Panc1 (cell line): Measurements from ENCODE around the gene CACFD1. TPM values are rescaled to one million over a fixed set of nuclear protein-coding genes. Genes with fewer than 3 reads are reported as not detected.

Source experiments
- ATAC-seq: fragments of 200-7000 bp; cut with Tn5 transposase; 2 replicates; pipeline ENCODE4 v1.9.1; 2020; ENCODE audit warnings: mild to moderate bottlenecking, moderate library complexity
- BruUV-seq: library from RNA; stranded (reverse); fragments of 400-500 nt; replicated peaks from 2 replicates; lab custom pipeline; 2021; lab: Mats Ljungman, UMichigan
- CTCF ChIA-PET: fragments of 300-600 bp; sonication (Branson Sonifier 250); formaldehyde crosslinking; loops from one replicate; lab custom pipeline; 2022; ENCODE audit warnings: antibody characterized with exemption; lab: Charles Lee
- POLR2A ChIA-PET: fragments of 300-600 bp; sonication (Branson Sonifier 250); formaldehyde crosslinking; loops from one replicate; lab custom pipeline; 2022; ENCODE audit warnings: antibody characterized with exemption; lab: Charles Lee
- DNase-seq: peaks from one replicate; pipeline ENCODE4 v3.0.0-alpha.2; 2010; ENCODE audit warnings: low read depth, low spot score
- H3K27ac ChIP-seq: 2 replicates; pipeline ENCODE4 v1.5.1; 2011; ENCODE audit warnings: mild to moderate bottlenecking, low read length, inconsistent platforms
- H3K27me3 ChIP-seq: fragments of 200-500 bp; sonication (Bioruptor generic); 2 replicates; pipeline ENCODE4 v1.6.0; 2014; ENCODE audit warnings: low read length, inconsistent platforms; ENCODE audit not compliant: control insufficient read depth, insufficient read depth
- H3K36me3 ChIP-seq: fragments of 200-500 bp; sonication (Bioruptor generic); 2 replicates; pipeline ENCODE4 v1.5.1; 2014; ENCODE audit warnings: inconsistent platforms, mild to moderate bottlenecking, low read length, moderate library complexity; ENCODE audit not compliant: control insufficient read depth, insufficient read depth
- H3K4me1 ChIP-seq: 2 replicates; pipeline ENCODE4 v1.5.1; 2011; ENCODE audit warnings: inconsistent platforms, mild to moderate bottlenecking, low read length, moderate library complexity; ENCODE audit not compliant: control insufficient read depth, insufficient read depth
- H3K4me3 ChIP-seq, 2 experiments: 2 replicates each; pipeline ENCODE4 v1.5.1; 2011 to 2012; ENCODE audit warnings: low read depth in 2 of 2, low read length in 2 of 2, mild to moderate bottlenecking in 2 of 2, inconsistent platforms in 1 of 2, moderate library complexity in 1 of 2
- H3K9me3 ChIP-seq: fragments of 200-500 bp; sonication (Bioruptor generic); 2 replicates; pipeline ENCODE4 v1.5.1; 2014; ENCODE audit warnings: low read depth, mild to moderate bottlenecking, inconsistent platforms, low read length, moderate library complexity; ENCODE audit not compliant: control insufficient read depth, insufficient read depth
- CTCF ChIP-seq: fragments of 450-650 bp; IDR thresholded peaks from 2 replicates; pipeline ENCODE4 v1.5.1; 2017; ENCODE audit warnings: mild to moderate bottlenecking
- POLR2AphosphoS5 ChIP-seq: IDR thresholded peaks from 2 replicates; pipeline ENCODE4 v1.6.1; 2012; ENCODE audit warnings: mild to moderate bottlenecking, low read depth, low read length, moderate library complexity
- REST ChIP-seq, 2 experiments: IDR thresholded peaks; 2 replicates each; pipeline ENCODE4 v1.6.1; 2011 to 2012; ENCODE audit warnings: low read depth in 2 of 2, control low read depth in 1 of 2, low read length in 1 of 2, mild to moderate bottlenecking in 1 of 2, moderate library complexity in 1 of 2; ENCODE audit not compliant: insufficient read depth in 1 of 2
- SIN3A ChIP-seq: IDR thresholded peaks from 2 replicates; pipeline ENCODE4 v1.6.1; 2012; ENCODE audit warnings: low read depth, mild to moderate bottlenecking, low read length, moderate library complexity, borderline replicate concordance; ENCODE audit not compliant: insufficient read depth
- TCF7L2 ChIP-seq: IDR thresholded peaks from 2 replicates; pipeline ENCODE4 v1.6.1; 2011; ENCODE audit warnings: mild to moderate bottlenecking, low read depth, low read length, inconsistent platforms
- in situ Hi-C: cut with HindIII; loops from 2 replicates; pipeline ENCODE4 v1.10.0; 2016; ENCODE audit warnings: low sequenced_read_pairs, low pct_unique_long_range_greater_than_20kb
- intact Hi-C: fragments of 100-400 bp; cut with micrococcal nuclease; formaldehyde crosslinking; loops from one replicate; pipeline ENCODE4 v1.10.0; 2022; ENCODE audit not compliant: unreplicated experiment
- total RNA-seq: library from RNA; stranded (reverse); gene quantifications from one replicate; pipeline ENCODE4 v1.2.1, GENCODE V29; 2021; ENCODE audit not compliant: unreplicated experiment

CACFD1 gene
- total RNA-seq, 1 experiment from 2014 or later: 13.9 TPM

GRCh38 chr9:133514460-133515239 lies 54.9 kb downstream of the CACFD1 start:
- CTCF ChIA-PET: no interaction called here
- TF ChIP-seq REST (IDR thresholded peaks at IDR 0.05; ENCODE audit: insufficient read depth in 1 of 2, low read depth in 2 of 2, low read length in 1 of 2) (no peak), CTCF (no peak), POLR2AphosphoS5 (no peak), SIN3A (no peak), TCF7L2 (no peak)
- Histone ChIP-seq H3K4me1 (peaks cover 8% of the 10 kb centered on the region), H3K9me3 (no peaks in the 10 kb centered on the region), H3K36me3 (no peaks in the 10 kb centered on the region), H3K27me3 (no peaks in the 10 kb centered on the region), H3K27ac (no peak overlapping the region), H3K4me3 (no peak overlapping the region)
- DNase-seq (no peak), ATAC-seq (no peak)
- POLR2A ChIA-PET: no interaction called here
- intact Hi-C loops: no loop called here
- BruUV-seq: no TSS peak
- in situ Hi-C loops: no loop called here

GRCh38 chr9:133515240-133515610 lies 55.4 kb downstream of the CACFD1 start:
- in situ Hi-C loops (no loop called here), intact Hi-C loops (no loop called here)
- Histone ChIP-seq H3K4me1 (peaks cover 3% of the 10 kb centered on the region; the same call in 1 of the 2 replicates), H3K27ac (no peak overlapping the region), H3K27me3 (no peaks in the 10 kb centered on the region), H3K36me3 (no peaks in the 10 kb centered on the region), H3K9me3 (no peaks in the 10 kb centered on the region), H3K4me3 (no peak overlapping the region)
- BruUV-seq: no TSS peak
- no peak for DNase-seq
- TF ChIP-seq CTCF (no peak), SIN3A (no peak), REST (IDR thresholded peaks at IDR 0.05; ENCODE audit: insufficient read depth in 1 of 2, low read depth in 2 of 2, low read length in 1 of 2) (no peak), TCF7L2 (no peak), POLR2AphosphoS5 (no peak)
- POLR2A ChIA-PET: no interaction called here
- ATAC-seq: no peak
- CTCF ChIA-PET: no interaction called here
